ENCODE results near the gene SYDE2.
"Not testable (repeated sequence)": the region's sequence is repeated elsewhere in the genome, so short reads cannot be mapped to it uniquely, and the experiment has no call there.

The SYDE2 gene

GRCh38 chr1:85214654-85215053, 13.8 kb upstream of the SYDE2 start:
- DNase-seq (ENCODE audit: low read depth in 2 of 2), result no peak

- DNase-seq (ENCODE audit: low read depth in 2 of 2), result no peak
Measured at GRCh38 chr1:85208488-85208887, 7.7 kb upstream of the SYDE2 start.

GRCh38 chr1:85203573-85204171, 2.9 kb upstream of the SYDE2 start:
- DNase-seq (ENCODE audit: low read depth in 2 of 2), result no peak

- no peak for DNase-seq (ENCODE audit: low read depth in 2 of 2)
Measured at GRCh38 chr1:85202864-85203255, 2.0 kb upstream of the SYDE2 start.

GRCh38 chr1:85202092-85202863, 1.5 kb upstream of the SYDE2 start:
- DNase-seq (ENCODE audit: low read depth in 2 of 2), result no peak

- DNase-seq (ENCODE audit: low read depth in 2 of 2), result peak; percentile 30 to 36
Measured at GRCh38 chr1:85201340-85202091, 700 bp upstream of the SYDE2 start.

GRCh38 chr1:85199667-85200462, 951 bp downstream of the SYDE2 start:
- DNase-seq (ENCODE audit: low read depth in 2 of 2), result no peak

- no peak for DNase-seq (ENCODE audit: low read depth in 2 of 2)
Measured at GRCh38 chr1:85198864-85199263, 2.0 kb downstream of the SYDE2 start.

GRCh38 chr1:85196358-85196757, 4.5 kb downstream of the SYDE2 start:
- no peak for DNase-seq (ENCODE audit: low read depth in 2 of 2)

- DNase-seq (ENCODE audit: low read depth in 2 of 2), result no peak
Measured at GRCh38 chr1:85195703-85196102, 5.1 kb downstream of the SYDE2 start.

- not testable (repeated sequence) for DNase-seq (ENCODE audit: low read depth in 2 of 2)
Measured at GRCh38 chr1:85192129-85192528, 8.7 kb downstream of the SYDE2 start.

GRCh38 chr1:85189120-85189519, 11.7 kb downstream of the SYDE2 start:
- no peak for DNase-seq (ENCODE audit: low read depth in 2 of 2)

GRCh38 chr1:85188530-85188929, 12.3 kb downstream of the SYDE2 start:
- DNase-seq (ENCODE audit: low read depth in 2 of 2), result no peak

GRCh38 chr1:85187021-85187420, 13.8 kb downstream of the SYDE2 start:
- not testable (repeated sequence) for DNase-seq (ENCODE audit: low read depth in 2 of 2)

GRCh38 chr1:85184245-85184644, 16.6 kb downstream of the SYDE2 start:
- DNase-seq (ENCODE audit: low read depth in 2 of 2), result no peak

GRCh38 chr1:85182700-85183099, 18.1 kb downstream of the SYDE2 start:
- DNase-seq (ENCODE audit: low read depth in 2 of 2), result no peak

GRCh38 chr1:85180869-85181268, 19.9 kb downstream of the SYDE2 start:
- no peak for DNase-seq (ENCODE audit: low read depth in 2 of 2)

GRCh38 chr1:85179522-85179921, 21.3 kb downstream of the SYDE2 start:
- DNase-seq (ENCODE audit: low read depth in 2 of 2), result no peak

- DNase-seq (ENCODE audit: low read depth in 2 of 2), result no peak
Measured at GRCh38 chr1:85178396-85178795, 22.4 kb downstream of the SYDE2 start.

- DNase-seq (ENCODE audit: low read depth in 2 of 2), result no peak
Measured at GRCh38 chr1:85174503-85174902, 26.3 kb downstream of the SYDE2 start.

GRCh38 chr1:85172684-85173337, 28.0 kb downstream of the SYDE2 start:
- no peak for DNase-seq (ENCODE audit: low read depth in 2 of 2)

Measured in stimulated activated CD8-positive, alpha-beta memory T cell treated with anti-CD3 and anti-CD28 coated beads, Interleukin-2, amount 100 ng/mL, for 48 hours (primary cell).